Subcutaneous abdominal adipose tissue (tissue), 5 donors: ENCODE data around the gene CHD6.
A peak's percentile ranks its signal among the peaks of the same experiment; 100 is the strongest.

Experiments
- H3K27ac ChIP-seq: one replicate; pipeline ENCODE4 v1.7.0; 2013; ENCODE audit warnings: low read depth, mild to moderate bottlenecking, inconsistent platforms, low read length, moderate library complexity
- H3K27me3 ChIP-seq, 5 donors: one replicate each; pipeline ENCODE4 v1.7.0; 2013; ENCODE audit warnings: low read length in 5 of 5, inconsistent platforms in 1 of 5; ENCODE audit not compliant: control insufficient read depth in 5 of 5, insufficient read depth in 4 of 5
- H3K36me3 ChIP-seq, 5 donors: one replicate each; pipeline ENCODE4 v1.7.0; 2013; ENCODE audit warnings: low read length in 5 of 5; ENCODE audit not compliant: control insufficient read depth in 5 of 5, insufficient read depth in 5 of 5
- H3K4me1 ChIP-seq, 5 donors: one replicate each; pipeline ENCODE4 v1.7.0; 2013; ENCODE audit warnings: low read length in 5 of 5, mild to moderate bottlenecking in 3 of 5, moderate library complexity in 1 of 5; ENCODE audit not compliant: control insufficient read depth in 5 of 5, insufficient read depth in 5 of 5
- H3K4me3 ChIP-seq, 5 donors: one replicate each; pipeline ENCODE4 v1.7.0; 2013; ENCODE audit warnings: low read length in 5 of 5, low read depth in 1 of 5
- H3K9ac ChIP-seq, 5 donors: one replicate each; pipeline ENCODE4 v1.7.0; 2013; ENCODE audit warnings: low read length in 5 of 5, mild to moderate bottlenecking in 4 of 5, moderate library complexity in 3 of 5
- H3K9me3 ChIP-seq, 5 donors: one replicate each; pipeline ENCODE4 v1.7.0; 2013; ENCODE audit warnings: low read length in 5 of 5; ENCODE audit not compliant: control insufficient read depth in 5 of 5
- donor health status: healthy.
- donor health status: healthy.
- donor health status: healthy.
- donor health status: healthy.
- donor health status: healthy.

CHD6 gene

DNA sequence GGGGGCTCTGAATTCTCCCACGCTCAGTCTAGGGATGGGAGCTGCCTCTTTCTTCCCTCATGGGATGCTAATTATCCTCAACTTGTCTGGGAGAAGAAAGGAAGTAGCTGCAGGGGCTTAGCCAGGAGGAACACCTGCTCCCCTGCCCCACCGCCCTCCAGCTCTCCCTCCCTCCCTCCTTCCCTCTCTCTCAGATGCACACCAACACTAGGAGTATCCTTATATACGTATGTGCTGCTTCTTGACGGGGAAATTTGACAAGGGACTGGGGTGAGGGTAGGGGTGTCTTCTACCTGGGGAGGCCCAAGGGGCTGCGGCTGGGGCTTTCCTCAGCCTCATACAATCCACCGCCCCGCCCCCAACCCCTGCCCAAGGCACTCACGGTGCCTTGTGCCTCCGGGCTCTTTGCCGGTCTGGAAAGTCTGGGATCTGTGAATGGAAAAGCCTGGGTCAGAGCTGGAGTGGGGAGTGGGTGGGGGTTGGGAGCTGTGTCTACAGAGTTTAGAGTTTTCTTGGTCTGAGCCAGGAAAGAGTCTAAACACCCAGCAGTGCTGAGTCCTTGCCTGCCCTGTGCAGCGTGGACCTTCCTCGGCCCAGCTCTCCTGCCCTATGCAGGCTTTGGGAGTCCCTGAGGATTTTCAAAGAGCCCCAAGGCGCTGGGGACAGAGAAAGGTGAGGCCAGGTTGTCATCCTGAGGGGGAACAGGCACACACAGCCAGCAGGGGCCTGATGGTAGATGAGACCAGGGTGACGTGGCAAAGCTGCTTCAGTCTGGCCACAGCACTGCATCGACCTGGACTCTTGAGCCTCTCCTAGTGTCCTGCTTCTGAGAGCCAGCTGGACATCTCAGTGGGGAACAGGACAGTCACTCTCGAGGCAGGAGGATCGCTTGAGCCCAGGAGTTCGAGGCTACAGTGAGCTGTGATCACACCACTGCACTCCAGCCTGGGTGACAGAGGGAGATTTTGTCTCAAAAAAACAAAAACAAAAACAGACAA, 222.2 kb downstream of the CHD6 start:
- no peak overlapping the region for H3K27ac ChIP-seq

DNA sequence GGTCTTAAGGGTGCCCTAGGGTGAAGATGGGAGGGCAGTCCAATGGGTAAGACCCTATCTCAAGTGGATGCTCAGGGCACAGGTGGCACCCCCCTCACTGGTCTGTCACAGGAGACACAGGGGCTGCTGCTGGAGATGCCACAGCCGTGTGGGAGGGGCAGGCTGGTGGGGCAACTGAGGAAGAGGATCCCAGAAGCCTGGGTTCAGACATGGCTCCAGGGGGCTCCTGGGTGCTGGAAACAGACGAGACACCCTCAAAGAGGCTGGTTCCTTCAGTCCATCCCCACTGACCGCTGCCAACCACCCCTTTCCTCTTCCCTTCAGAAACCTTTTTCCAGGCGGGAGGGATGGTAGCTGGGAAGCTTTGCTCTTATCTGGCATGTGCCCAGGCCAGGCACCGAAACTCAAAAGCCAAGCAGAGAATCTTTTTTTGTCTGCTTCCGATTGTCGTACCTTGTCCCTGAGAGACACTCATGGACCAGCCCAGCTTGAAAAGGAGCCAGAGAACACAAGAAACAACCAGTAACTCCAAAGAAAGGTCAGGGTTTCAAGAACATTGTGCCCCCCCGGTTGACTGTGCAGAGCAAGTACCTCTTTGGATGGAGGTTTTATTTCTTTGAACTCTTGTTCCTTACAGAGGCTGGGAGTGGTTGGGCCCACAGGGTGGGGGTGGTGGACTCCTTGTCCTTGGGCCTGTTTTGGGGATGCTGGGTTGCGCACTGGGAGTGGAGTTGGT, 223.1 kb downstream of the CHD6 start:
- Histone ChIP-seq H3K36me3 (no peaks in the 10 kb centered on the region), H3K9me3 (no peaks in the 10 kb centered on the region), H3K4me1 (peaks cover 11 to 20% (median 17%) of the 10 kb centered on the region in 5 donors), H3K27me3 (no peaks in the 10 kb centered on the region), H3K4me3 (no peak overlapping the region), H3K9ac (no peak overlapping the region), H3K27ac (no peak overlapping the region)

More for the DNA sequence above, 222.2 kb downstream of the CHD6 start:
- Histone ChIP-seq H3K36me3 (no peaks in the 10 kb centered on the region), H3K4me3 (no peak overlapping the region), H3K4me1 (peaks cover 11 to 20% (median 17%) of the 10 kb centered on the region in 5 donors), H3K9me3 (no peaks in the 10 kb centered on the region), H3K9ac (no peak overlapping the region), H3K27me3 (no peaks in the 10 kb centered on the region)

DNA sequence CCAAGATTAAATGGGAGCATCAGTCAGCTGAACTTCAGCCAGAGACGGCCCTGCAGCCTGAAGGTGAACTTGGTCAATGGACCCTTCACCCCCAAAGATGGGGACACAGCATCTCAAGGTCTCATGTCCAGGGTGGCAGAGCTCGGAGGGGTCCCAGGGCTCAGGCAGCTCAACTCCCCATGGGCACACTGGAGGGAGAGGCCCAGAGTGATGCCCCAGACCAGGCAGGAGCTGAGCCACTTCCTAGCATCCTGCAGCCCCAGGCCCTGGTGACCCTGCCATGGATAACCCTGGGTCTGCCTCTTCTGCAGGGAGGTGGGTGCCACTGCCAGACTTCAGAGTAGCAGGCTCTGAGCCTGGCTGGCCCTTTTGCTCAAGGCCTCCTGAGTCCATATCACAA, 224.1 kb downstream of the CHD6 start:
- Histone ChIP-seq H3K9ac (no peak overlapping the region), H3K27ac (no peak overlapping the region), H3K9me3 (no peaks in the 10 kb centered on the region), H3K4me3 (no peak overlapping the region), H3K27me3 (no peaks in the 10 kb centered on the region), H3K4me1 (peaks cover 11 to 20% (median 17%) of the 10 kb centered on the region in 5 donors), H3K36me3 (no peaks in the 10 kb centered on the region)

DNA sequence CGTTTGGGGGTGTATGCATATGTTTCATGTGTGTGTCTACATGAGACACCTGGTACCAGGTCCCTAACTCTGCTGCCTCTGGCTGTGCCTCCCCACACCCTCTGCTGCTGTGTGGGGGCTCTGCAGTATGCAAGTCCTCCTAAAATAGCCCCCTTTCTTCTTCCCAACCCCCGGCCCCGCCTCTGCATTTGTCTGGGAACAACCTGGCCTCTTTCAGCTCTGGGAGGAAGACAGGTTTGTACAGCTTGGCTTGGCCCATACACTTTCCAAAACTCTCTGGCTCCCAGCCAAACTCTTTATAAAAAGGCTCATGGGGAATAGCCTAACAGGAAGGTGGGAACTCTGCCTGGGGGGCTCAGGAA, 224.5 kb downstream of the CHD6 start:
- H3K9ac ChIP-seq: no peak overlapping the region
- no peak overlapping the region for H3K27ac ChIP-seq
- H3K36me3 ChIP-seq: no peaks in the 10 kb centered on the region
- H3K4me3 ChIP-seq: no peak overlapping the region
- H3K9me3 ChIP-seq: no peaks in the 10 kb centered on the region
- peaks cover 11 to 20% (median 17%) of the 10 kb centered on the region in 5 donors for H3K4me1 ChIP-seq
- H3K27me3 ChIP-seq: no peaks in the 10 kb centered on the region

DNA sequence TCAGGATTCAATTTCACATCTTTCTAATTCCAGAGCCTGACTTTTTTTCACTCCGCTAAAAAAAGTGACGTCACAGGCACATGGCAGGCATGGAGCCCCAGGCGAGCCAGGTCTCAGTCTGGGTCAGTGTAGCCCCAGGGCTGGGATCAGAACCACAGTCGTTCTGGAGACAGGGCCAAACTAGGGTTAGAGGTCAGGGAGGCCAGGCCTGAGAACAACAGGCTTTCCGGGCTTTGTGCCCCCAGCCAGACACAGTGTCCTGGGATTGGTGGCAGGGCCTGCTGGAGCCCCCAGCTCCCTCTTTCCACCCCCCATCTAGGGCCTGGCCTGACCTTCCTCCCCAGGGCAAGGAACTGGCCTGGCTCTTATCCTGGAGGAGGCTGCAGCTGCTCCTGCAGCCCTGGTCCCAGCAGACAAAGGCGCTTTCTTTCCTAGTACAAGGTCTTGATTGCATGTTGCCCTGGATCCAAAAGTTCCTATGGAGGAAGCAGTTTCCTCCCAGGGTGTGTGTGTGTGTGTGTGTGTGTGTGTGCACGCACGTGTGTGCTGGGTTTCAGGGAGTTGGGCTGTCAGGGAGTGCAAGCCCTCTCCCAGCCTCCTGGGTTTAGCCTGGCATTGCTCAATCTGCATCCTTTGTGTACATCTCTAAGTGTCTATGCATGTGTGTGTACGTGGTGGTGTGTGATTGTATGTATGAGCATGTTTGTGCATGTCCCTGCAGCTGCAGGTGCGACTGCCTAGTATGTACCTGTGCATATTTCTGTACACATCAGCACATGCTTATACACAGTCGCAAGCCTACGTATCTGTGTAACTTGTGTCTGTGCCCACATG, 225.1 kb downstream of the CHD6 start:
- H3K9ac ChIP-seq: peak overlapping the region in 2 of 5 donors; percentile 13 to 23
- peaks cover 11 to 20% (median 17%) of the 10 kb centered on the region in 5 donors for H3K4me1 ChIP-seq
- H3K27ac ChIP-seq: no peak overlapping the region
- H3K27me3 ChIP-seq: no peaks in the 10 kb centered on the region
- no peak overlapping the region for H3K4me3 ChIP-seq
- no peaks in the 10 kb centered on the region for H3K36me3 ChIP-seq
- H3K9me3 ChIP-seq: no peaks in the 10 kb centered on the region

DNA sequence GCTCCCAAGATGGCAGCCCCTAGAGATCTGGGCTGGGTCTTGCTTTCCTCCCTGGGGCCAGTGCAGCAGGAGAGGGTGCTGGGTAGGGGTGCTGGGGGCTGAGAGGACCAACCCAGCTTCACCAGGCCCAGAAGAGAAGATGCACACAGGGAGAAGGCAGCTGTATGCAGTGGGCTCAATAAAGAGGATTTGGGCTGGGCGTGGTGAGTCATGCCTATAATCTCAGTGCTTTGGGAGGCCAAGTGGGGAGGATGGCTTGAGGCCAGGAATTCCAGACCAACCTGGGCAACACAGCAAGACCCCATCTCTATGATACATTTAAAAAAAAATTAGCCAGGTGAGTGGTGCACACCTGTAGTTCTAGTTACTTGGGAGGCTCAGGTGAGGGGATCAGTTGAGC, 225.9 kb downstream of the CHD6 start:
- Histone ChIP-seq H3K4me3 (no peak overlapping the region), H3K36me3 (no peaks in the 10 kb centered on the region), H3K9me3 (no peaks in the 10 kb centered on the region), H3K27me3 (no peaks in the 10 kb centered on the region), H3K4me1 (peaks cover 13 to 24% (median 21%) of the 10 kb centered on the region in 5 donors), H3K27ac (no peak overlapping the region), H3K9ac (no peak overlapping the region)

DNA sequence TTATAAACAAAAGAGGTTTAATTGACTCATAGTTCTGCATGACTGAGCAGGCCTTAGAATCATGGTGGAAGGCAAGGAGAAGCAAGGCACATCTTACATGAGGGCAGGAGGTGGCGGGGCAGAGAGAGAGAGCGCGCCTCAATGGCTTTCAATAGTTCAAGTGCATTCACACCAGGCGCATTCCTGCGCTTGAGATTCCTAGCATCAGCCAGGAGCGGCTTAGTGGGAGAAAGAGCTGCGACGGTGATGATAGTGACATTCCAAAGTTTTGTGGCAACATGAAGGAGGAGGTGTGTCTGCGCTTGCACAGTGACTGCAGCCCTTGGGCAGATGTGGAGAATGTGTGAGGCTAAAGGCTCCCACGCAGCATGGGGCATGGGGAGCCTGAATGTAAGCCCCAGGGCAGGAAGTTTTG, 226.6 kb downstream of the CHD6 start:
- Histone ChIP-seq H3K27ac (no peak overlapping the region), H3K4me3 (no peak overlapping the region), H3K9me3 (no peaks in the 10 kb centered on the region), H3K4me1 (peaks cover 13 to 31% (median 28%) of the 10 kb centered on the region in 5 donors), H3K9ac (no peak overlapping the region), H3K27me3 (no peaks in the 10 kb centered on the region), H3K36me3 (no peaks in the 10 kb centered on the region)

DNA sequence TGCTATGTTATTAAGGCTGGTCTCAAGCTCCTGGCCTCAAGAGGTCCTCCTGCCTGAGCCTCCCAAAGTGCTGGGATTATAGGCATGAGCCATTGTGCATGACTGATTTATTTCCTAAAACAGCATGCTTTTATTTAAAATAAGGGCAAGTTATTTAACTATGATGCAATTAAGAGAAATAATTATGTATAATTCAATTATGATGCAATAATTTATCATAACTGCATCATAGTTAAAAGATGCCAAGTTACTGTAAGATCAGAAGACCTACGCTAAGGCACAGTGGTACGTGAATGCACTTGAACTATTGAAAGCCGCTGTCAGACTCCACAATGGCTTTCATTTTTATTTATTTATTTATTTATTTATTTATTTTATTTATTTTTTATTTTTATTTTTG, 227.3 kb downstream of the CHD6 start:
- no peak overlapping the region for H3K27ac ChIP-seq
- no peak overlapping the region for H3K4me3 ChIP-seq
- peaks cover 0 to 2% (median 0%) of the 10 kb centered on the region in 5 donors for H3K27me3 ChIP-seq
- H3K9me3 ChIP-seq: no peaks in the 10 kb centered on the region
- H3K36me3 ChIP-seq: no peaks in the 10 kb centered on the region
- H3K9ac ChIP-seq: no peak overlapping the region
- peaks cover 13 to 34% (median 28%) of the 10 kb centered on the region in 5 donors for H3K4me1 ChIP-seq

DNA sequence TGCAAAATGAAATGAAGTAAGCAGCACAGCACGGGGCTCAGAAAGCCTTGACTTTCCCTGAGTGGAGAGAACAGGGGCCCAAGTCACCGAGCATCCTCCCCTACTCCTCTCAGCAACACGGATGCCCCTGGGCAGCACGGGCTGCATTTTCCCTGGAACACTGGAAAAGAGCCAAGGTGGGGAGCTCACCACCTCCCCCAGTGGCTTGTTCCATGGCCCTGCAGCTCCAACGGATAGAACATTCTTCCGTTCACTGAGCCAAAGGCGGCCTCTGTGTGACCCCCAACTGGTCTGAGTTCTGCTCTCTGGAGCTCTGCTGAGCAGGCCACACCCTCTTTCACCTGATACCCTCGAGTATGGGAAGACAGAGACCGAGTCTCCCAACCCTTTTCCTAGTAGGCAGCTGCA, 230.7 kb downstream of the CHD6 start:
- H3K9me3 ChIP-seq: no peaks in the 10 kb centered on the region
- no peak overlapping the region for H3K9ac ChIP-seq

More for the DNA sequence above, 230.7 kb downstream of the CHD6 start:
- Histone ChIP-seq H3K27me3 (peaks cover 0 to 3% (median 0%) of the 10 kb centered on the region in 5 donors), H3K27ac (no peak overlapping the region), H3K4me3 (no peak overlapping the region), H3K4me1 (peaks cover 2 to 17% (median 15%) of the 10 kb centered on the region in 5 donors), H3K36me3 (no peaks in the 10 kb centered on the region)
